Hepatocyte (in vitro differentiated cells): ENCODE results near the gene CROCC.
"Not testable (repeated sequence)": the region's sequence is repeated elsewhere in the genome, so short reads cannot be mapped to it uniquely, and the experiment has no call there.

Experiments
- CTCF ChIP-seq: fragments of 200-600 bp; sonication (generic); IDR thresholded peaks from 2 replicates; pipeline ENCODE4 v1.5.1; 2016; ENCODE audit warnings: antibody characterized with exemption, mild to moderate bottlenecking; ENCODE audit not compliant: poor library complexity
- EZH2 ChIP-seq: fragments of 200-600 bp; sonication (generic); IDR thresholded peaks from 2 replicates; pipeline ENCODE4 v1.6.1; 2016; ENCODE audit warnings: antibody characterized with exemption, mild to moderate bottlenecking, borderline replicate concordance
- EZH2phosphoT487 ChIP-seq: fragments of 200-600 bp; sonication (generic); IDR thresholded peaks from one replicate; pipeline ENCODE4 v1.6.1; 2018; ENCODE audit warnings: antibody characterized with exemption, mild to moderate bottlenecking, low read depth, moderate library complexity; ENCODE audit not compliant: unreplicated experiment, severe bottlenecking

- not testable (repeated sequence) for TF ChIP-seq CTCF, EZH2, EZH2phosphoT487
These were observed 48.5 kb upstream of the CROCC start for GRCh38 chr1:16873076-16873879.
